ENCODE results near the gene FCGBP.
"Not testable (repeated sequence)": the region's sequence is repeated elsewhere in the genome, so short reads cannot be mapped to it uniquely, and the experiment has no call there.

FCGBP gene

GRCh38 chr19:39916851-39917396 is 17.5 kb downstream of the FCGBP start:
- no peak for DNase-seq

GRCh38 chr19:39916236-39916635 is 18.2 kb downstream of the FCGBP start:
- DNase-seq = no peak

- DNase-seq = no peak
Measured at GRCh38 chr19:39915848-39916215, 18.6 kb downstream of the FCGBP start.

- no peak for DNase-seq
Measured at GRCh38 chr19:39915101-39915847, 19.2 kb downstream of the FCGBP start.

GRCh38 chr19:39913682-39914333 is 20.6 kb downstream of the FCGBP start:
- DNase-seq = no peak

- DNase-seq = no peak
Measured at GRCh38 chr19:39908803-39909202, 25.6 kb downstream of the FCGBP start.

- DNase-seq = no peak
Measured at GRCh38 chr19:39906820-39907611, 27.4 kb downstream of the FCGBP start.

GRCh38 chr19:39906283-39906682 is 28.2 kb downstream of the FCGBP start:
- no peak for DNase-seq

- not testable (repeated sequence) for DNase-seq
Measured at GRCh38 chr19:39903486-39904091, 30.8 kb downstream of the FCGBP start.

GRCh38 chr19:39902326-39902725 is 32.1 kb downstream of the FCGBP start:
- not testable (repeated sequence) for DNase-seq

- DNase-seq = not testable (repeated sequence)
Measured at GRCh38 chr19:39901681-39902080, 32.8 kb downstream of the FCGBP start.

- DNase-seq = not testable (repeated sequence)
Measured at GRCh38 chr19:39898858-39899257, 35.6 kb downstream of the FCGBP start.

- DNase-seq = peak; percentile 36 to 55
Measured at GRCh38 chr19:39897511-39898245, 36.8 kb downstream of the FCGBP start.

GRCh38 chr19:39895096-39895495 is 39.3 kb downstream of the FCGBP start:
- DNase-seq = not testable (repeated sequence)

GRCh38 chr19:39894236-39894606 is 40.2 kb downstream of the FCGBP start:
- DNase-seq = not testable (repeated sequence)

- DNase-seq = peak; percentile 50 to 75
Measured at GRCh38 chr19:39893366-39894235, 40.8 kb downstream of the FCGBP start.

- DNase-seq = not testable (repeated sequence)
Measured at GRCh38 chr19:39892506-39892902, 41.9 kb downstream of the FCGBP start.

- DNase-seq = peak in 1 of 2 donors; percentile 19
Measured at GRCh38 chr19:39891660-39892505, 42.6 kb downstream of the FCGBP start.

GRCh38 chr19:39890755-39891551 is 43.5 kb downstream of the FCGBP start:
- no peak for DNase-seq
